ENCODE results near the gene ZNF90. TPM values are rescaled to one million over a fixed set of nuclear protein-coding genes. Genes with fewer than 3 reads are reported as not detected.

The ZNF90 gene
- total and polyA plus RNA-seq, 2 donors from 2014 or later: 2.3 to 4.7 TPM

GRCh38 chr19:20153281-20153680, 75.5 kb downstream of the ZNF90 start:
- H3K4me3 ChIP-seq (ENCODE audit: low read length in 3 of 3): no peak overlapping the region
- no peaks in the 10 kb centered on the region for H3K9me3 ChIP-seq (ENCODE audit: control insufficient read depth in 2 of 3, insufficient read depth in 1 of 3, low read length in 3 of 3)
- intact Hi-C loops (cut with DNase I): no loop called here
- H3K4me1 ChIP-seq (ENCODE audit: control insufficient read depth in 2 of 3, insufficient read depth in 2 of 3, low read depth in 1 of 3, low read length in 3 of 3): peaks cover 0 to 3% (median 0%) of the 10 kb centered on the region in 3 donors
- no peaks in the 10 kb centered on the region for H3K36me3 ChIP-seq (ENCODE audit: control insufficient read depth in 2 of 3, insufficient read depth in 3 of 3, low read length in 3 of 3)
- H3K27me3 ChIP-seq (ENCODE audit: control insufficient read depth, insufficient read depth, low read length): no peaks in the 10 kb centered on the region
- H3K9ac ChIP-seq (ENCODE audit: low read length in 3 of 3): no peak overlapping the region
- FAIRE-seq: no peak
- H3K27ac ChIP-seq (ENCODE audit: low read depth in 2 of 2, low read length in 2 of 2): no peak overlapping the region
- TF ChIP-seq, protein P1, sequence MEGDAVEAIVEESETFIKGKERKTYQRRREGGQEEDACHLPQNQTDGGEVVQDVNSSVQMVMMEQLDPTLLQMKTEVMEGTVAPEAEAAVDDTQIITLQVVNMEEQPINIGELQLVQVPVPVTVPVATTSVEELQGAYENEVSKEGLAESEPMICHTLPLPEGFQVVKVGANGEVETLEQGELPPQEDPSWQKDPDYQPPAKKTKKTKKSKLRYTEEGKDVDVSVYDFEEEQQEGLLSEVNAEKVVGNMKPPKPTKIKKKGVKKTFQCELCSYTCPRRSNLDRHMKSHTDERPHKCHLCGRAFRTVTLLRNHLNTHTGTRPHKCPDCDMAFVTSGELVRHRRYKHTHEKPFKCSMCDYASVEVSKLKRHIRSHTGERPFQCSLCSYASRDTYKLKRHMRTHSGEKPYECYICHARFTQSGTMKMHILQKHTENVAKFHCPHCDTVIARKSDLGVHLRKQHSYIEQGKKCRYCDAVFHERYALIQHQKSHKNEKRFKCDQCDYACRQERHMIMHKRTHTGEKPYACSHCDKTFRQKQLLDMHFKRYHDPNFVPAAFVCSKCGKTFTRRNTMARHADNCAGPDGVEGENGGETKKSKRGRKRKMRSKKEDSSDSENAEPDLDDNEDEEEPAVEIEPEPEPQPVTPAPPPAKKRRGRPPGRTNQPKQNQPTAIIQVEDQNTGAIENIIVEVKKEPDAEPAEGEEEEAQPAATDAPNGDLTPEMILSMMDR (IDR thresholded peaks at IDR 0.05; ENCODE audit: borderline replicate concordance, extremely low read depth, insufficient read depth): no peak
- DNase-seq: no peak

GRCh38 chr19:20154636-20155035, 76.8 kb downstream of the ZNF90 start:
- Histone ChIP-seq H3K9me3 (ENCODE audit: control insufficient read depth in 2 of 3, insufficient read depth in 1 of 3, low read length in 3 of 3) (no peaks in the 10 kb centered on the region), H3K27me3 (ENCODE audit: control insufficient read depth, insufficient read depth, low read length) (no peaks in the 10 kb centered on the region), H3K36me3 (ENCODE audit: control insufficient read depth in 2 of 3, insufficient read depth in 3 of 3, low read length in 3 of 3) (no peaks in the 10 kb centered on the region), H3K9ac (ENCODE audit: low read length in 3 of 3) (no peak overlapping the region), H3K27ac (ENCODE audit: low read depth in 2 of 2, low read length in 2 of 2) (no peak overlapping the region), H3K4me1 (ENCODE audit: control insufficient read depth in 2 of 3, insufficient read depth in 2 of 3, low read depth in 1 of 3, low read length in 3 of 3) (peaks cover 0 to 3% (median 0%) of the 10 kb centered on the region in 3 donors), H3K4me3 (ENCODE audit: low read length in 3 of 3) (no peak overlapping the region)
- TF ChIP-seq, protein P1 (IDR thresholded peaks at IDR 0.05; ENCODE audit: borderline replicate concordance, extremely low read depth, insufficient read depth): no peak
- FAIRE-seq (no peak), DNase-seq (peak in 1 of 5 donors; percentile 20)
- intact Hi-C loops (cut with DNase I): no loop called here

GRCh38 chr19:20162821-20163220, 85.0 kb downstream of the ZNF90 start:
- H3K4me1 ChIP-seq (ENCODE audit: control insufficient read depth in 2 of 3, insufficient read depth in 2 of 3, low read depth in 1 of 3, low read length in 3 of 3): peaks cover 0 to 4% (median 0%) of the 10 kb centered on the region in 3 donors
- no peak overlapping the region for H3K9ac ChIP-seq (ENCODE audit: low read length in 3 of 3)
- no peaks in the 10 kb centered on the region for H3K36me3 ChIP-seq (ENCODE audit: control insufficient read depth in 2 of 3, insufficient read depth in 3 of 3, low read length in 3 of 3)
- FAIRE-seq (no peak), DNase-seq (no peak)
- no peak overlapping the region for H3K27ac ChIP-seq (ENCODE audit: low read depth in 2 of 2, low read length in 2 of 2)
- TF ChIP-seq, protein P1 (IDR thresholded peaks at IDR 0.05; ENCODE audit: borderline replicate concordance, extremely low read depth, insufficient read depth): no peak
- H3K4me3 ChIP-seq (ENCODE audit: low read length in 3 of 3): no peak overlapping the region
- intact Hi-C loops (cut with DNase I): no loop called here
- no peaks in the 10 kb centered on the region for H3K27me3 ChIP-seq (ENCODE audit: control insufficient read depth, insufficient read depth, low read length)
- H3K9me3 ChIP-seq (ENCODE audit: control insufficient read depth in 2 of 3, insufficient read depth in 1 of 3, low read length in 3 of 3): no peaks in the 10 kb centered on the region

DNA sequence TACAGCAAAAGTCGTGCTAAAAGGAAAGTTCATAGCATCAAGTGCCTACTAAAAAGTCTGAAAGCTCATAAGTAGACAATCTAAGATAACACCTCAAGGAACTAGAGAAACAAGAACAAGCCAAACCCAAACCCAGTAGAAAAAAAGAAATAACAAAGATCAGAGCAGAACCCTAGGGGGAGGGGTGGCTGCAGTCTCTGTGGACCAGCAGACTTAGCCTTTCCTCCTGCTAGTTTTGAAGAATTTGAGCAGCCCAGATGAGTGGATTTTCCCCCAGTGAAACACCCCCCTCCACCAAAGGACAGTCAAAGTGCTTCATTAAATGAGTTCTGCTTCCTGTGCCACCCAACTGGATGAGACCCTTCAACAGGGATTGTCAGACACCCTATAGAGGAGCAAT, 86.7 kb downstream of the ZNF90 start:
- Histone ChIP-seq H3K9me3 (ENCODE audit: control insufficient read depth in 2 of 3, insufficient read depth in 1 of 3, low read length in 3 of 3) (no peaks in the 10 kb centered on the region), H3K27ac (ENCODE audit: low read depth in 2 of 2, low read length in 2 of 2) (no peak overlapping the region), H3K36me3 (ENCODE audit: control insufficient read depth in 2 of 3, insufficient read depth in 3 of 3, low read length in 3 of 3) (no peaks in the 10 kb centered on the region), H3K4me1 (ENCODE audit: control insufficient read depth in 2 of 3, insufficient read depth in 2 of 3, low read depth in 1 of 3, low read length in 3 of 3) (peaks cover 0 to 4% (median 3%) of the 10 kb centered on the region in 3 donors), H3K27me3 (ENCODE audit: control insufficient read depth, insufficient read depth, low read length) (no peaks in the 10 kb centered on the region), H3K4me3 (ENCODE audit: low read length in 3 of 3) (no peak overlapping the region), H3K9ac (ENCODE audit: low read length in 3 of 3) (no peak overlapping the region)
- TF ChIP-seq, protein P1 (IDR thresholded peaks at IDR 0.05; ENCODE audit: borderline replicate concordance, extremely low read depth, insufficient read depth): no peak
- intact Hi-C loops (cut with DNase I): no loop called here
- no peak for DNase-seq
- FAIRE-seq: no peak
